Gastrocnemius medialis (tissue), 4 donors: Measurements from ENCODE around the gene PTPRN2.

ENCODE experiments used
- POLR2A ChIP-seq, 2 donors: fragments of 450-650 bp; IDR thresholded peaks; one replicate each; pipeline ENCODE4 v1.6.1; 2017; ENCODE audit warnings: antibody characterized with exemption in 2 of 2, mild to moderate bottlenecking in 2 of 2, moderate library complexity in 2 of 2
- TF ChIP-seq, protein P1 (sequence below), 5 experiments: fragments of 450-650 bp in 3 of 5; fragments of 200-600 bp in 2 of 5; sonication (generic) in 2 of 5; IDR thresholded peaks in 4 of 5; conservative IDR thresholded peaks in 1 of 5; 1 replicate in 4 of 5; 2 replicates in 1 of 5; pipeline ENCODE4 v1.5.1; 2016 to 2019; ENCODE audit warnings: antibody characterized with exemption in 5 of 5, mild to moderate bottlenecking in 3 of 5, moderate library complexity in 3 of 5

DNA sequence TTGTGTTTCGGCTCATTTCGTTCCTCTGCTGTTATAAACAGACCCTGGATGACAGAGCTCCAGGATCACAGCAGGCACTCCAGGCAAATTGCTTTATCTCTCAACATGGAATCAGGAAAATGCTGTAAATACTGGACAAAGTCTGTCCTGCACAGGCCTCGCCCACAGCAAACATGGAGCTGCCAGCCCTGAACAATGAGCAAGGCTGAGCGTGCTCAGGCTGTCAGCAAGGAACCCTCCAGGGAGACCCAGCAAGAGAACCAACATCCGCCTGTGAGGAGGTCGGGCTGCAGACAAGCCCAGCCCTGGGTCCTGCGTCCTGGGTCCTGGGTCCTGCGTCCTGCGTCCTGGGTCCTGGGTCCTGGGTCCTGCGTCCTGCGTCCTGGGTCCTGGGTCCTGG, 180.8 kb downstream of the PTPRN2 start:
- TF ChIP-seq POLR2A (IDR thresholded peaks at IDR 0.05), result no peak
- TF ChIP-seq, protein P1, sequence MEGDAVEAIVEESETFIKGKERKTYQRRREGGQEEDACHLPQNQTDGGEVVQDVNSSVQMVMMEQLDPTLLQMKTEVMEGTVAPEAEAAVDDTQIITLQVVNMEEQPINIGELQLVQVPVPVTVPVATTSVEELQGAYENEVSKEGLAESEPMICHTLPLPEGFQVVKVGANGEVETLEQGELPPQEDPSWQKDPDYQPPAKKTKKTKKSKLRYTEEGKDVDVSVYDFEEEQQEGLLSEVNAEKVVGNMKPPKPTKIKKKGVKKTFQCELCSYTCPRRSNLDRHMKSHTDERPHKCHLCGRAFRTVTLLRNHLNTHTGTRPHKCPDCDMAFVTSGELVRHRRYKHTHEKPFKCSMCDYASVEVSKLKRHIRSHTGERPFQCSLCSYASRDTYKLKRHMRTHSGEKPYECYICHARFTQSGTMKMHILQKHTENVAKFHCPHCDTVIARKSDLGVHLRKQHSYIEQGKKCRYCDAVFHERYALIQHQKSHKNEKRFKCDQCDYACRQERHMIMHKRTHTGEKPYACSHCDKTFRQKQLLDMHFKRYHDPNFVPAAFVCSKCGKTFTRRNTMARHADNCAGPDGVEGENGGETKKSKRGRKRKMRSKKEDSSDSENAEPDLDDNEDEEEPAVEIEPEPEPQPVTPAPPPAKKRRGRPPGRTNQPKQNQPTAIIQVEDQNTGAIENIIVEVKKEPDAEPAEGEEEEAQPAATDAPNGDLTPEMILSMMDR (IDR thresholded peaks at IDR 0.05 in 4 of 5, conservative IDR thresholded peaks at IDR 0.05 in 1 of 5), result no peak
